ENCODE data around the gene TNNC1.

DNA sequence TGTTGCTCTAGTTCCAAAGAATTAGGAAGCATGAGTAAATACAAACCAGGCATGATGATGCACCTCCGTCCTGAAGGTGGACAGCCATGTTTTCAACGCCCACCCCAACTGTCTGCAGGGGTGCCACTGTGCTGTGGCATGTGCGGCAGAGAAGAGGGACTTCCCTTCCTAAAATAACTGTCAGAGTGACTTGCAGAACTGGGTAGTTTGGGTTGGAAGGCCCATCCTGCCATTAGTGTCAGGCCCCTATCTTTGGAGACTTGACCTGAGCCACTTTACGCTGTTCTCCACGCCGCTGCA is 23.9 kb upstream of the TNNC1 start:
- TF ChIP-seq RAD21 (IDR thresholded peaks at IDR 0.05) = no peak
- TF ChIP-seq, protein P1, sequence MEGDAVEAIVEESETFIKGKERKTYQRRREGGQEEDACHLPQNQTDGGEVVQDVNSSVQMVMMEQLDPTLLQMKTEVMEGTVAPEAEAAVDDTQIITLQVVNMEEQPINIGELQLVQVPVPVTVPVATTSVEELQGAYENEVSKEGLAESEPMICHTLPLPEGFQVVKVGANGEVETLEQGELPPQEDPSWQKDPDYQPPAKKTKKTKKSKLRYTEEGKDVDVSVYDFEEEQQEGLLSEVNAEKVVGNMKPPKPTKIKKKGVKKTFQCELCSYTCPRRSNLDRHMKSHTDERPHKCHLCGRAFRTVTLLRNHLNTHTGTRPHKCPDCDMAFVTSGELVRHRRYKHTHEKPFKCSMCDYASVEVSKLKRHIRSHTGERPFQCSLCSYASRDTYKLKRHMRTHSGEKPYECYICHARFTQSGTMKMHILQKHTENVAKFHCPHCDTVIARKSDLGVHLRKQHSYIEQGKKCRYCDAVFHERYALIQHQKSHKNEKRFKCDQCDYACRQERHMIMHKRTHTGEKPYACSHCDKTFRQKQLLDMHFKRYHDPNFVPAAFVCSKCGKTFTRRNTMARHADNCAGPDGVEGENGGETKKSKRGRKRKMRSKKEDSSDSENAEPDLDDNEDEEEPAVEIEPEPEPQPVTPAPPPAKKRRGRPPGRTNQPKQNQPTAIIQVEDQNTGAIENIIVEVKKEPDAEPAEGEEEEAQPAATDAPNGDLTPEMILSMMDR (IDR thresholded peaks at IDR 0.05; ENCODE audit: low read depth, low read length, missing input control) = no peak
- TF ChIP-seq, protein P2, sequence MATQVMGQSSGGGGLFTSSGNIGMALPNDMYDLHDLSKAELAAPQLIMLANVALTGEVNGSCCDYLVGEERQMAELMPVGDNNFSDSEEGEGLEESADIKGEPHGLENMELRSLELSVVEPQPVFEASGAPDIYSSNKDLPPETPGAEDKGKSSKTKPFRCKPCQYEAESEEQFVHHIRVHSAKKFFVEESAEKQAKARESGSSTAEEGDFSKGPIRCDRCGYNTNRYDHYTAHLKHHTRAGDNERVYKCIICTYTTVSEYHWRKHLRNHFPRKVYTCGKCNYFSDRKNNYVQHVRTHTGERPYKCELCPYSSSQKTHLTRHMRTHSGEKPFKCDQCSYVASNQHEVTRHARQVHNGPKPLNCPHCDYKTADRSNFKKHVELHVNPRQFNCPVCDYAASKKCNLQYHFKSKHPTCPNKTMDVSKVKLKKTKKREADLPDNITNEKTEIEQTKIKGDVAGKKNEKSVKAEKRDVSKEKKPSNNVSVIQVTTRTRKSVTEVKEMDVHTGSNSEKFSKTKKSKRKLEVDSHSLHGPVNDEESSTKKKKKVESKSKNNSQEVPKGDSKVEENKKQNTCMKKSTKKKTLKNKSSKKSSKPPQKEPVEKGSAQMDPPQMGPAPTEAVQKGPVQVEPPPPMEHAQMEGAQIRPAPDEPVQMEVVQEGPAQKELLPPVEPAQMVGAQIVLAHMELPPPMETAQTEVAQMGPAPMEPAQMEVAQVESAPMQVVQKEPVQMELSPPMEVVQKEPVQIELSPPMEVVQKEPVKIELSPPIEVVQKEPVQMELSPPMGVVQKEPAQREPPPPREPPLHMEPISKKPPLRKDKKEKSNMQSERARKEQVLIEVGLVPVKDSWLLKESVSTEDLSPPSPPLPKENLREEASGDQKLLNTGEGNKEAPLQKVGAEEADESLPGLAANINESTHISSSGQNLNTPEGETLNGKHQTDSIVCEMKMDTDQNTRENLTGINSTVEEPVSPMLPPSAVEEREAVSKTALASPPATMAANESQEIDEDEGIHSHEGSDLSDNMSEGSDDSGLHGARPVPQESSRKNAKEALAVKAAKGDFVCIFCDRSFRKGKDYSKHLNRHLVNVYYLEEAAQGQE (IDR thresholded peaks at IDR 0.05) = no peak
- TF ChIP-seq, protein P3, sequence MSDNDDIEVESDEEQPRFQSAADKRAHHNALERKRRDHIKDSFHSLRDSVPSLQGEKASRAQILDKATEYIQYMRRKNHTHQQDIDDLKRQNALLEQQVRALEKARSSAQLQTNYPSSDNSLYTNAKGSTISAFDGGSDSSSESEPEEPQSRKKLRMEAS (IDR thresholded peaks at IDR 0.05) = no peak
- no peak for TF ChIP-seq JUND (IDR thresholded peaks at IDR 0.05)
- TF ChIP-seq EGR1 (IDR thresholded peaks at IDR 0.05; ENCODE audit: low read depth in 2 of 2) = no peak
- no peak for TF ChIP-seq RXRA (IDR thresholded peaks at IDR 0.05)

Data from liver (tissue), 3 donors.